IMR-90 (cell line): ENCODE data around the gene CAPN5.

Source experiments
- CEBPB ChIP-seq: IDR thresholded peaks from 2 replicates; pipeline ENCODE4 v1.6.1; 2012; ENCODE audit warnings: low read depth, low read length, improper control_type of control experiment
- CHD1 ChIP-seq: IDR thresholded peaks from 2 replicates; pipeline ENCODE4 v1.6.1; 2012; ENCODE audit warnings: low read depth, low read length, improper control_type of control experiment
- FOS ChIP-seq: fragments of 150-350 bp; IDR thresholded peaks from 2 replicates; pipeline ENCODE4 v1.6.1; 2016; ENCODE audit warnings: low read depth, low read length
- MAFK ChIP-seq: IDR thresholded peaks from 2 replicates; pipeline ENCODE4 v1.6.1; 2012; ENCODE audit warnings: low read depth, low read length, improper control_type of control experiment
- NFE2L2 ChIP-seq: fragments of 150-350 bp; IDR thresholded peaks from 2 replicates; pipeline ENCODE4 v1.6.1; 2016; ENCODE audit warnings: low read depth, mild to moderate bottlenecking, low read length
- POLR2A ChIP-seq: IDR thresholded peaks from 2 replicates; pipeline ENCODE4 v1.6.1; 2012; ENCODE audit warnings: mild to moderate bottlenecking, low read depth, low read length
- RAD21 ChIP-seq: IDR thresholded peaks from 2 replicates; pipeline ENCODE4 v1.6.1; 2012; ENCODE audit warnings: low read length, improper control_type of control experiment
- RCOR1 ChIP-seq: IDR thresholded peaks from 2 replicates; pipeline ENCODE4 v1.6.1; 2012; ENCODE audit warnings: mild to moderate bottlenecking, low read length, improper control_type of control experiment; ENCODE audit not compliant: insufficient replicate concordance
- RFX5 ChIP-seq: IDR thresholded peaks from 2 replicates; pipeline ENCODE4 v1.8.0; 2012; ENCODE audit warnings: low read depth, mild to moderate bottlenecking, low read length, moderate library complexity
- SMC3 ChIP-seq: fragments of 150-350 bp; IDR thresholded peaks from 2 replicates; pipeline ENCODE4 v1.6.1; 2016; ENCODE audit warnings: low read depth, mild to moderate bottlenecking, antibody characterized with exemption, low read length, moderate library complexity
- TF ChIP-seq, protein P1 (sequence below): conservative IDR thresholded peaks from 2 replicates; pipeline ENCODE4 v1.5.1; 2012; ENCODE audit warnings: mild to moderate bottlenecking, low read depth, low read length, improper control_type of control experiment
- TF ChIP-seq, protein P2 (sequence below): fragments of 150-350 bp; IDR thresholded peaks from 2 replicates; pipeline ENCODE4 v1.6.1; 2017; ENCODE audit warnings: mild to moderate bottlenecking, antibody characterized with exemption, low read length, low read depth

DNA sequence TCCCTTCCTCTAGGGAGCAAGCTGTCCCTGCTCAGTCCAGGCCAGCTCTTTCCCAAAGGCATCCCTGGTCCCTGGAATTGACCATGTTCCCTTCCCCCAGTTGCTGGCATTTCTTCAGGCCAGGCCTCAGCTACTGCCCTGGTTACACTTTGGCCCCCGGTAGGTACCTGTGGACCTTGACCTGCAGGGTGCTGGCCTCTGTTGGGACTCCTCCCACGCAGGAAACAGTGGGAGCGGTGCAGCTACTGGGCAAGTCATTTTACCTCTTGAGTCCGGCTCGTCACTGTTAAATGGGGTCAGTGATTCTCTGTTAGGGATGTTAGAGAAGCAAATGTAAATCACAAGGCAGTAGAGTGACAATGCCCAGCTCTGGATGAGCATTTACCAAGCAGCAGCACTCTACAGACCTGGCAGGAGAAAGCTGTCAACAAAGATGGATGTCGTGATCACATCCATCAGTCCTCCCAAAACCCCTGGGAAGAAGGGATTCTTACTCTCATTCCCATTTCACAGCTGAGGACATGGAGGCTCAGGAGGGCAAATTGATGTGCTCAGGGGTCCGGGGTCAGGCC lies 78.2 kb downstream of the CAPN5 start:
- TF ChIP-seq, protein P1, sequence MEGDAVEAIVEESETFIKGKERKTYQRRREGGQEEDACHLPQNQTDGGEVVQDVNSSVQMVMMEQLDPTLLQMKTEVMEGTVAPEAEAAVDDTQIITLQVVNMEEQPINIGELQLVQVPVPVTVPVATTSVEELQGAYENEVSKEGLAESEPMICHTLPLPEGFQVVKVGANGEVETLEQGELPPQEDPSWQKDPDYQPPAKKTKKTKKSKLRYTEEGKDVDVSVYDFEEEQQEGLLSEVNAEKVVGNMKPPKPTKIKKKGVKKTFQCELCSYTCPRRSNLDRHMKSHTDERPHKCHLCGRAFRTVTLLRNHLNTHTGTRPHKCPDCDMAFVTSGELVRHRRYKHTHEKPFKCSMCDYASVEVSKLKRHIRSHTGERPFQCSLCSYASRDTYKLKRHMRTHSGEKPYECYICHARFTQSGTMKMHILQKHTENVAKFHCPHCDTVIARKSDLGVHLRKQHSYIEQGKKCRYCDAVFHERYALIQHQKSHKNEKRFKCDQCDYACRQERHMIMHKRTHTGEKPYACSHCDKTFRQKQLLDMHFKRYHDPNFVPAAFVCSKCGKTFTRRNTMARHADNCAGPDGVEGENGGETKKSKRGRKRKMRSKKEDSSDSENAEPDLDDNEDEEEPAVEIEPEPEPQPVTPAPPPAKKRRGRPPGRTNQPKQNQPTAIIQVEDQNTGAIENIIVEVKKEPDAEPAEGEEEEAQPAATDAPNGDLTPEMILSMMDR: no peak
- TF ChIP-seq POLR2A: no peak
- TF ChIP-seq RAD21: no peak
- no peak for TF ChIP-seq MAFK
- no peak for TF ChIP-seq CHD1
- no peak for TF ChIP-seq RFX5
- TF ChIP-seq, protein P2, sequence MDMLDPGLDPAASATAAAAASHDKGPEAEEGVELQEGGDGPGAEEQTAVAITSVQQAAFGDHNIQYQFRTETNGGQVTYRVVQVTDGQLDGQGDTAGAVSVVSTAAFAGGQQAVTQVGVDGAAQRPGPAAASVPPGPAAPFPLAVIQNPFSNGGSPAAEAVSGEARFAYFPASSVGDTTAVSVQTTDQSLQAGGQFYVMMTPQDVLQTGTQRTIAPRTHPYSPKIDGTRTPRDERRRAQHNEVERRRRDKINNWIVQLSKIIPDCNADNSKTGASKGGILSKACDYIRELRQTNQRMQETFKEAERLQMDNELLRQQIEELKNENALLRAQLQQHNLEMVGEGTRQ: no peak
- TF ChIP-seq FOS: no peak
- TF ChIP-seq SMC3: no peak
- no peak for TF ChIP-seq RCOR1
- no peak for TF ChIP-seq CEBPB
- no peak for TF ChIP-seq NFE2L2
